HEK293T (cell line): ENCODE measurements around the gene DLX4.
A peak's percentile ranks its signal among the peaks of the same experiment; 100 is the strongest.

Source experiments
- CTCF ChIA-PET: fragments of 350-600 bp; formaldehyde crosslinking; extraction: SDS; loops from one replicate; lab custom pipeline; 2021; ENCODE audit warnings: antibody characterized with exemption, inconsistent platforms; lab: Yijun Ruan, JAX
- POLR2A ChIA-PET: fragments of 350-600 bp; formaldehyde crosslinking; extraction: SDS; loops from one replicate; lab custom pipeline; 2020; ENCODE audit warnings: antibody characterized with exemption, inconsistent platforms; lab: Yijun Ruan, JAX
- DNase-seq: peaks from one replicate; pipeline ENCODE4 v3.0.0; 2012; ENCODE audit warnings: mixed read lengths; ENCODE audit errors: extremely low spot score
- ARNT ChIP-seq: fragments of 450-650 bp; IDR thresholded peaks from 2 replicates; pipeline ENCODE4 v1.6.1; 2017; ENCODE audit warnings: mild to moderate bottlenecking
- BHLHE40 ChIP-seq: fragments of 450-650 bp; IDR thresholded peaks from 2 replicates; pipeline ENCODE4 v1.6.1; 2016; ENCODE audit warnings: mild to moderate bottlenecking, moderate library complexity, borderline replicate concordance
- CTBP1 ChIP-seq: fragments of 450-650 bp; IDR thresholded peaks from 2 replicates; pipeline ENCODE4 v1.6.1; 2016; ENCODE audit warnings: borderline replicate concordance
- ELF4 ChIP-seq: fragments of 450-650 bp; IDR thresholded peaks from 2 replicates; pipeline ENCODE4 v1.6.1; 2017; ENCODE audit warnings: antibody characterized with exemption
- FOXA1 ChIP-seq: fragments of 450-650 bp; IDR thresholded peaks from 2 replicates; pipeline ENCODE4 v1.6.1; 2016; ENCODE audit warnings: mild to moderate bottlenecking
- FOXK2 ChIP-seq: fragments of 450-650 bp; IDR thresholded peaks from 2 replicates; pipeline ENCODE4 v1.6.1; 2016; ENCODE audit warnings: mild to moderate bottlenecking
- FOXM1 ChIP-seq: fragments of 450-650 bp; IDR thresholded peaks from 2 replicates; pipeline ENCODE4 v1.6.1; 2017; ENCODE audit warnings: mild to moderate bottlenecking, borderline replicate concordance
- HDGF ChIP-seq: fragments of 450-650 bp; IDR thresholded peaks from 2 replicates; pipeline ENCODE4 v1.6.1; 2017; ENCODE audit warnings: antibody characterized with exemption, borderline replicate concordance
- L3MBTL2 ChIP-seq: fragments of 450-650 bp; conservative IDR thresholded peaks from 2 replicates; pipeline ENCODE4 v1.6.1; 2016; ENCODE audit warnings: mild to moderate bottlenecking
- LEF1 ChIP-seq: fragments of 450-650 bp; IDR thresholded peaks from 2 replicates; pipeline ENCODE4 v1.6.1; 2017; ENCODE audit warnings: mild to moderate bottlenecking, borderline replicate concordance
- NFRKB ChIP-seq: fragments of 450-650 bp; IDR thresholded peaks from 2 replicates; pipeline ENCODE4 v1.6.1; 2016; ENCODE audit warnings: mild to moderate bottlenecking, moderate library complexity
- SP1 ChIP-seq: fragments of 450-650 bp; IDR thresholded peaks from 2 replicates; pipeline ENCODE4 v1.6.1; 2017
- SUZ12 ChIP-seq: fragments of 450-650 bp; IDR thresholded peaks from 2 replicates; pipeline ENCODE4 v1.6.1; 2016; ENCODE audit warnings: mild to moderate bottlenecking
- TARDBP ChIP-seq: fragments of 450-650 bp; IDR thresholded peaks from 2 replicates; pipeline ENCODE4 v1.6.1; 2016
- ZNF384 ChIP-seq: fragments of 450-650 bp; IDR thresholded peaks from 2 replicates; pipeline ENCODE4 v1.6.1; 2016
- TF ChIP-seq, protein P1 (sequence below): fragments of 450-650 bp; IDR thresholded peaks from 2 replicates; pipeline ENCODE4 v1.6.1; 2016

DLX4 gene, protein sequence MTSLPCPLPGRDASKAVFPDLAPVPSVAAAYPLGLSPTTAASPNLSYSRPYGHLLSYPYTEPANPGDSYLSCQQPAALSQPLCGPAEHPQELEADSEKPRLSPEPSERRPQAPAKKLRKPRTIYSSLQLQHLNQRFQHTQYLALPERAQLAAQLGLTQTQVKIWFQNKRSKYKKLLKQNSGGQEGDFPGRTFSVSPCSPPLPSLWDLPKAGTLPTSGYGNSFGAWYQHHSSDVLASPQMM

GRCh38 chr17:49969134-49969759 is at the start of gene DLX4:
Gene DLX4 (plus strand): TSS chr17:49969190. CDS start chr17:49969469, 279 bp downstream.
- no peak for DNase-seq
- TF ChIP-seq ZNF384: no peak
- no peak for TF ChIP-seq L3MBTL2
- TF ChIP-seq FOXM1: peak; percentile 85; the same call in 1 of the 2 replicates
- ChIA-PET CTCF (interaction anchor here (1.4 kb wide), 1 partner anchor 17 kb away, joined by 7 read pairs; no protein-coding TSS in a partner anchor), POLR2A (interaction anchor here (1.0 to 1.3 kb wide), 4 partner anchors 9 to 59 kb away, joined by 3 to 6 read pairs (median 4); no protein-coding TSS in a partner anchor)

- no peak for DNase-seq
- POLR2A ChIA-PET: no interaction called here
- TF ChIP-seq BHLHE40 (no peak), SP1 (no peak), TARDBP (no peak), HDGF (no peak), LEF1 (no peak), FOXK2 (no peak), ELF4 (no peak), CTBP1 (no peak), ZNF384 (no peak), FOXM1 (no peak), FOXA1 (no peak), ARNT (no peak), SUZ12 (no peak), NFRKB (no peak), L3MBTL2 (no peak)
- TF ChIP-seq, protein P1, sequence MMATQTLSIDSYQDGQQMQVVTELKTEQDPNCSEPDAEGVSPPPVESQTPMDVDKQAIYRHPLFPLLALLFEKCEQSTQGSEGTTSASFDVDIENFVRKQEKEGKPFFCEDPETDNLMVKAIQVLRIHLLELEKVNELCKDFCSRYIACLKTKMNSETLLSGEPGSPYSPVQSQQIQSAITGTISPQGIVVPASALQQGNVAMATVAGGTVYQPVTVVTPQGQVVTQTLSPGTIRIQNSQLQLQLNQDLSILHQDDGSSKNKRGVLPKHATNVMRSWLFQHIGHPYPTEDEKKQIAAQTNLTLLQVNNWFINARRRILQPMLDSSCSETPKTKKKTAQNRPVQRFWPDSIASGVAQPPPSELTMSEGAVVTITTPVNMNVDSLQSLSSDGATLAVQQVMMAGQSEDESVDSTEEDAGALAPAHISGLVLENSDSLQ: no peak
- CTCF ChIA-PET: interaction anchor here (1.0 kb wide), 1 partner anchor 32 kb away, joined by 3 read pairs; no protein-coding TSS in a partner anchor
Measured at GRCh38 chr17:49920030-49920769, 48.8 kb upstream of the DLX4 start.

DNA sequence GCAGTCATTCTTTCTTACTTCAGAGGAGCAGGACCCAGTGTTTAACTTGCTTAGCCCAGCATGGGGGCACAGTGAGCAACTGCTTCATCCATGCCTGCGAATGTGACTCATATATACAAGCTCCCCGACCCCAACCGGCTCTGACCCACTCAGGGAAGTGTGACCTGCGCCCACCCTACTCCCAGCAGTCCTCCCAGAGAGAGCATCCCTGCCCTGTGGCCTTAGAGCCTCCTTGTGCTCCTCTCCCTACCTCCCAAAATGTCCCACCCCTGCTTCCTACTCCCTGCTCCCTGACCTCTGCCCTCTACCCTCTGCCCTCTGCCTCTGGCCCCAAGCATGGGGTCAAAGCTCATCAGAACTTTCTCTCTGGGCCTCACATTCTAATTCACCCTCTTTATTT is 46.9 kb upstream of the DLX4 start:
- ChIA-PET POLR2A (no interaction called here), CTCF (no interaction called here)
- DNase-seq: no peak
- TF ChIP-seq BHLHE40: no peak
- TF ChIP-seq ELF4: no peak
- no peak for TF ChIP-seq TARDBP
- no peak for TF ChIP-seq FOXA1
- no peak for TF ChIP-seq SP1
- no peak for TF ChIP-seq FOXK2
- TF ChIP-seq, protein P1: no peak

- TF ChIP-seq ELF4: no peak
- no peak for TF ChIP-seq FOXA1
- no peak for TF ChIP-seq CTBP1
- no peak for TF ChIP-seq SP1
- TF ChIP-seq L3MBTL2: no peak
- no peak for TF ChIP-seq NFRKB
- no peak for TF ChIP-seq FOXK2
- TF ChIP-seq, protein P1: no peak
- TF ChIP-seq FOXM1: no peak
- no peak for TF ChIP-seq ZNF384
- TF ChIP-seq LEF1: no peak
- POLR2A ChIA-PET: no interaction called here
- CTCF ChIA-PET: no interaction called here
- DNase-seq: no peak
Measured at GRCh38 chr17:49924116-49924515, 44.9 kb upstream of the DLX4 start.

DNA sequence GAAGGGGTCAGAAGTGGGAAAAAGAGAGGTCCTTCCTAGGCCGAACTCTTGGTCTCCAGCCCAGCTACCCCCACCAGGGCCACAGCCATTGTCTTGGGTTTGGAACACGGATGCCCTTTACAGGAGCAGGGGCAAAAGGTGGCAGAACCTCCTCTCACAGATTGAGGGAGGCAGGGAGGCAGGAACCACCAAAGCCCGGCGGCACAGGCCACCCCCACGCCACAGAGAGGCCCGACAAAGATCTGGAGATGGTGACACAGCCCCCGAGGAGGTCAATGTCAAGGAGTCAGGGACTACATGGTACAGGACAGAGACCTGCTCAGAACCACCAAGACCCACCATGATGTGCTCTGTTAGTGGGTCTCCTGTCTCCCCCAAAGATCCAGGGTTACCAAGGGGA is 44.4 kb upstream of the DLX4 start:
- POLR2A ChIA-PET: no interaction called here
- DNase-seq: no peak

DNA sequence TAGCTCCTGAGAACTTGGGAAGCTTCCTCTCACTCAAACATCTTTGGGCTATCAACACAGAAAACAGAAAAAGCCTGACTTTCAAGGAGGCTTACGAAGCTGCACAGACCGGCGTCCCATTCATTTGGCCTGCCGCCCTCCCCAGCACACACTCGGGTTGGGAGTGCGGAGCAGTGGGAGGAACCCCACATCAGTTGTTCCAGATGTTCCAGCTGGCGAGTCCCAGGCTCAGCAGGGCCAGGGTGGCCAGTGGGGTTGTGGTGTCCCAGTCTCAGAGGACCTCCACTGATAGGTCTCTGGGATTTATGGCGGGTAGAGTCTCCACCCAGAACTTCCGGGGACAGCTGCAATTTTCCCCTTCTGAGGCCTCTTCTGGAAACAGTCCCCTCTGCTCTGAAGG is 43.1 kb upstream of the DLX4 start:
- no peak for TF ChIP-seq TARDBP
- no peak for TF ChIP-seq ZNF384
- no peak for TF ChIP-seq FOXK2
- TF ChIP-seq, protein P1: no peak
- TF ChIP-seq FOXA1: no peak
- no peak for TF ChIP-seq NFRKB
- no peak for TF ChIP-seq HDGF
- TF ChIP-seq BHLHE40: no peak
- no peak for TF ChIP-seq CTBP1
- TF ChIP-seq ELF4: no peak
- DNase-seq: no peak
- POLR2A ChIA-PET: no interaction called here
- CTCF ChIA-PET: no interaction called here

More for the DNA sequence above, 44.4 kb upstream of the DLX4 start:
- CTCF ChIA-PET: no interaction called here
- TF ChIP-seq NFRKB (no peak), FOXA1 (no peak), LEF1 (no peak), BHLHE40 (no peak), ELF4 (no peak), ZNF384 (no peak)
